ENCODE data around the gene GOLGA7B.

The GOLGA7B gene

DNA sequence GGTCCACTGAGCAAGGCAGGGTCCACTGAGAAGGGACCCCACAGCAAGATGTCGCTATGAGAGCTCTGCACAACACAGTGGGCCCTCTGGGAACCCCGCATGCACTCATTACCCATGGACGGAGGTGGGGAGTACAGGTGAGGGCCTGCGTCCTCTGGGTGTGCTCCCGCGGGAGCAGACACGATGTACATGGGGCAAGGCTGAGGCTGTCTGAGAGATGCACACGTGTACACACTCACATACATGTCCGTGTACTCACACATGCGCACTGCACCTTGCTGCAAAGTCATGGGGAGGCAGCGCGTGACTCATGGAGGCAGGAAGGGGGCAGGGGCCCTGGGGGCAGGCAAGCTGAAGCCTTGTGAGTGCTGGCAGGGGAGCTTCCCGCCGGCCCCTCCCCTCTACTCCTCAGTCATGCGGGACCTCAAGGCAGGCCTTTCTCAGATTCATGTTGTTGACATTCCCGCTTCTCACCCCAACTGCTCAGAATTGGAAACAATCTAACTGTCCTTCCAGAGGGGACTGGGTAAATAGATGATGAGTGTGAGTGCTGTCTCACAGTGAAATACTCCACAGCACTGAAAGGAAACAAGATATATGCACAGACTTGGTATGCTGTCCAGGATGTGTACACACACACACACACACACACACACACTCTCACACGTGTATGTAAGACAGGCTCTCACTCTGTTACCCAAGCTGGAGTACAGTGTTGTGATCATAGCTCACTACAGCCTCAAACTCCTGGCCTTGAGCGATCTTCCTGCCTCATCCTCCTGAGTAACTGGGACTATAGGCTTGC is 40.0 kb downstream of the GOLGA7B start:
- H3K27me3 ChIP-seq (ENCODE audit: control insufficient read depth, low read length) = peaks cover 3% of the 10 kb centered on the region; the same call in 1 of the 2 replicates
- no peaks in the 10 kb centered on the region for H3F3A ChIP-seq (ENCODE audit: control insufficient read depth, insufficient read depth)
- H3K79me2 ChIP-seq (ENCODE audit: control insufficient read depth, low read length) = no peaks in the 10 kb centered on the region
- no peaks in the 10 kb centered on the region for H3K4me1 ChIP-seq (ENCODE audit: control insufficient read depth, low read length)
- TF ChIP-seq, protein P1, sequence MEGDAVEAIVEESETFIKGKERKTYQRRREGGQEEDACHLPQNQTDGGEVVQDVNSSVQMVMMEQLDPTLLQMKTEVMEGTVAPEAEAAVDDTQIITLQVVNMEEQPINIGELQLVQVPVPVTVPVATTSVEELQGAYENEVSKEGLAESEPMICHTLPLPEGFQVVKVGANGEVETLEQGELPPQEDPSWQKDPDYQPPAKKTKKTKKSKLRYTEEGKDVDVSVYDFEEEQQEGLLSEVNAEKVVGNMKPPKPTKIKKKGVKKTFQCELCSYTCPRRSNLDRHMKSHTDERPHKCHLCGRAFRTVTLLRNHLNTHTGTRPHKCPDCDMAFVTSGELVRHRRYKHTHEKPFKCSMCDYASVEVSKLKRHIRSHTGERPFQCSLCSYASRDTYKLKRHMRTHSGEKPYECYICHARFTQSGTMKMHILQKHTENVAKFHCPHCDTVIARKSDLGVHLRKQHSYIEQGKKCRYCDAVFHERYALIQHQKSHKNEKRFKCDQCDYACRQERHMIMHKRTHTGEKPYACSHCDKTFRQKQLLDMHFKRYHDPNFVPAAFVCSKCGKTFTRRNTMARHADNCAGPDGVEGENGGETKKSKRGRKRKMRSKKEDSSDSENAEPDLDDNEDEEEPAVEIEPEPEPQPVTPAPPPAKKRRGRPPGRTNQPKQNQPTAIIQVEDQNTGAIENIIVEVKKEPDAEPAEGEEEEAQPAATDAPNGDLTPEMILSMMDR (IDR thresholded peaks at IDR 0.05; ENCODE audit: low read depth, low read length, poor library complexity, severe bottlenecking) = no peak
- TF ChIP-seq EZH2phosphoT487 (IDR thresholded peaks at IDR 0.05; ENCODE audit: borderline replicate concordance, low read length) = no peak
- no peaks in the 10 kb centered on the region for H3K9me3 ChIP-seq (ENCODE audit: control insufficient read depth, insufficient read depth, low read length)
- no peaks in the 10 kb centered on the region for H3K36me3 ChIP-seq (ENCODE audit: control insufficient read depth, low read length)
- H3K4me2 ChIP-seq (ENCODE audit: low read length) = no peak overlapping the region
- no peak overlapping the region for H3K4me3 ChIP-seq (ENCODE audit: low read length)
- no peaks in the 10 kb centered on the region for H3K9me2 ChIP-seq (replicated peaks; ENCODE audit: control insufficient read depth, low read length)
- no peaks in the 10 kb centered on the region for H4K20me1 ChIP-seq (ENCODE audit: control insufficient read depth, insufficient read depth, low read depth, low read length)
- H3K27ac ChIP-seq (ENCODE audit: low read depth, low read length) = no peak overlapping the region

- H3K4me3 ChIP-seq (ENCODE audit: low read length) = no peak overlapping the region
- H3K79me2 ChIP-seq (ENCODE audit: control insufficient read depth, low read length) = no peaks in the 10 kb centered on the region
- H3K9me2 ChIP-seq (replicated peaks; ENCODE audit: control insufficient read depth, low read length) = no peaks in the 10 kb centered on the region
- H3K27me3 ChIP-seq (ENCODE audit: control insufficient read depth, low read length) = peaks cover 3% of the 10 kb centered on the region; the same call in 1 of the 2 replicates
- H3K4me1 ChIP-seq (ENCODE audit: control insufficient read depth, low read length) = no peaks in the 10 kb centered on the region
- H3K36me3 ChIP-seq (ENCODE audit: control insufficient read depth, low read length) = no peaks in the 10 kb centered on the region
- H4K20me1 ChIP-seq (ENCODE audit: control insufficient read depth, insufficient read depth, low read depth, low read length) = no peaks in the 10 kb centered on the region
- TF ChIP-seq, protein P1 (IDR thresholded peaks at IDR 0.05; ENCODE audit: low read depth, low read length, poor library complexity, severe bottlenecking) = no peak
- TF ChIP-seq EZH2phosphoT487 (IDR thresholded peaks at IDR 0.05; ENCODE audit: borderline replicate concordance, low read length) = no peak
- H3F3A ChIP-seq (ENCODE audit: control insufficient read depth, insufficient read depth) = no peaks in the 10 kb centered on the region
- no peak overlapping the region for H3K27ac ChIP-seq (ENCODE audit: low read depth, low read length)
- H3K4me2 ChIP-seq (ENCODE audit: low read length) = no peak overlapping the region
- H3K9me3 ChIP-seq (ENCODE audit: control insufficient read depth, insufficient read depth, low read length) = no peaks in the 10 kb centered on the region
Observed at GRCh38 chr10:97891497-97892167, 42.0 kb downstream of the GOLGA7B start.

- H4K20me1 ChIP-seq (ENCODE audit: control insufficient read depth, insufficient read depth, low read depth, low read length) = no peaks in the 10 kb centered on the region
- no peaks in the 10 kb centered on the region for H3K36me3 ChIP-seq (ENCODE audit: control insufficient read depth, low read length)
- peaks cover 3% of the 10 kb centered on the region; the same call in 1 of the 2 replicates for H3K27me3 ChIP-seq (ENCODE audit: control insufficient read depth, low read length)
- H3K4me3 ChIP-seq (ENCODE audit: low read length) = no peak overlapping the region
- no peaks in the 10 kb centered on the region for H3K79me2 ChIP-seq (ENCODE audit: control insufficient read depth, low read length)
- H3K9me2 ChIP-seq (replicated peaks; ENCODE audit: control insufficient read depth, low read length) = no peaks in the 10 kb centered on the region
- H3K27ac ChIP-seq (ENCODE audit: low read depth, low read length) = no peak overlapping the region
- no peaks in the 10 kb centered on the region for H3F3A ChIP-seq (ENCODE audit: control insufficient read depth, insufficient read depth)
- TF ChIP-seq, protein P1 (IDR thresholded peaks at IDR 0.05; ENCODE audit: low read depth, low read length, poor library complexity, severe bottlenecking) = no peak
- TF ChIP-seq EZH2phosphoT487 (IDR thresholded peaks at IDR 0.05; ENCODE audit: borderline replicate concordance, low read length) = no peak
- no peak overlapping the region for H3K4me2 ChIP-seq (ENCODE audit: low read length)
- no peaks in the 10 kb centered on the region for H3K9me3 ChIP-seq (ENCODE audit: control insufficient read depth, insufficient read depth, low read length)
- no peaks in the 10 kb centered on the region for H3K4me1 ChIP-seq (ENCODE audit: control insufficient read depth, low read length)
Observed at GRCh38 chr10:97892506-97892905, 42.9 kb downstream of the GOLGA7B start.

Data from DOHH2 (cell line).